GM23338 (cell line): ENCODE measurements around the gene GSN. TPM values are rescaled to one million over a fixed set of nuclear protein-coding genes. Genes with fewer than 3 reads are reported as not detected.

Experiments
- ATAC-seq: fragments of 200-7000 bp; cut with Tn5 transposase; 3 replicates; pipeline ENCODE4 v1.9.1; 2020
- DNase-seq: peaks from one replicate; pipeline ENCODE4 v3.0.0-alpha.2; 2015; ENCODE audit warnings: low spot score
- H2AFZ ChIP-seq: fragments of 200-600 bp; sonication (generic); 2 replicates; pipeline ENCODE4 v1.8.0; 2016; ENCODE audit warnings: antibody characterized with exemption, mild to moderate bottlenecking, moderate library complexity
- H3F3A ChIP-seq: fragments of 200-600 bp; sonication (generic); replicated peaks from 2 replicates; pipeline ENCODE4 v1.8.0; 2017; ENCODE audit warnings: antibody characterized with exemption, mixed run types, low read depth
- H3K27ac ChIP-seq: fragments of 200-600 bp; sonication (generic); 2 replicates; pipeline ENCODE4 v1.6.1; 2016; ENCODE audit warnings: low read depth
- H3K27me3 ChIP-seq: fragments of 200-600 bp; sonication (generic); 2 replicates; pipeline ENCODE4 v1.8.0; 2016; ENCODE audit warnings: mild to moderate bottlenecking, mixed run types, moderate library complexity; ENCODE audit not compliant: insufficient read depth
- H3K36me3 ChIP-seq: fragments of 200-600 bp; sonication (generic); 2 replicates; pipeline ENCODE4 v1.8.0; 2016; ENCODE audit warnings: mild to moderate bottlenecking; ENCODE audit not compliant: insufficient read depth
- H3K4me1 ChIP-seq: fragments of 200-600 bp; sonication (generic); 2 replicates; pipeline ENCODE4 v1.8.0; 2016; ENCODE audit warnings: mild to moderate bottlenecking, moderate library complexity; ENCODE audit not compliant: insufficient read depth
- H3K4me2 ChIP-seq: fragments of 200-600 bp; sonication (generic); 2 replicates; pipeline ENCODE4 v1.7.1; 2017; ENCODE audit warnings: mixed run types
- H3K4me3 ChIP-seq: fragments of 200-600 bp; sonication (generic); 2 replicates; pipeline ENCODE4 v1.6.1; 2016; ENCODE audit warnings: mixed run types
- H3K79me2 ChIP-seq: fragments of 200-600 bp; sonication (generic); replicated peaks from 2 replicates; pipeline ENCODE4 v1.8.0; 2017; ENCODE audit warnings: mild to moderate bottlenecking; ENCODE audit not compliant: insufficient read depth
- H3K9me2 ChIP-seq: fragments of 200-600 bp; sonication (generic); 2 replicates; pipeline ENCODE4 v1.8.0; 2017; ENCODE audit not compliant: insufficient read depth
- H4K20me1 ChIP-seq: fragments of 200-600 bp; sonication (generic); replicated peaks from 2 replicates; pipeline ENCODE4 v1.8.0; 2017; ENCODE audit warnings: mild to moderate bottlenecking; ENCODE audit not compliant: insufficient read depth
- H3K27ac Mint-ChIP-seq: 2 replicates; pipeline ENCODE4 v1.8.0; 2020; ENCODE audit warnings: inconsistent platforms, mild to moderate bottlenecking, moderate library complexity, mixed read lengths
- H3K27me3 Mint-ChIP-seq: 3 replicates; pipeline ENCODE4 v1.8.0; 2022; ENCODE audit warnings: low read depth, mild to moderate bottlenecking, moderate library complexity, mixed read lengths, inconsistent platforms; ENCODE audit not compliant: insufficient read depth, poor library complexity
- H3K36me3 Mint-ChIP-seq: 3 replicates; pipeline ENCODE4 v1.8.0; 2021; ENCODE audit warnings: low read depth, mild to moderate bottlenecking, inconsistent platforms, moderate library complexity, mixed read lengths
- H3K4me1 Mint-ChIP-seq: 3 replicates; pipeline ENCODE4 v1.8.0; 2020; ENCODE audit warnings: mild to moderate bottlenecking, inconsistent platforms, mixed read lengths
- H3K4me3 Mint-ChIP-seq: 3 replicates; pipeline ENCODE4 v1.8.0; 2021; ENCODE audit warnings: moderate library complexity, mild to moderate bottlenecking, inconsistent platforms, mixed read lengths
- H3K9me3 Mint-ChIP-seq: 3 replicates; pipeline ENCODE4 v1.8.0; 2020; ENCODE audit warnings: moderate library complexity, mild to moderate bottlenecking, inconsistent platforms, mixed read lengths
- CREB1 ChIP-seq: fragments of 250-450 bp; sonication (Bioruptor Pico); IDR thresholded peaks from 2 replicates; pipeline ENCODE4 v1.5.0; 2020; ENCODE audit warnings: low read depth, mild to moderate bottlenecking, moderate library complexity
- EZH2 ChIP-seq: fragments of 200-600 bp; sonication (generic); IDR thresholded peaks from one replicate; pipeline ENCODE4 v1.8.0; 2017; ENCODE audit warnings: antibody characterized with exemption, mild to moderate bottlenecking, low read depth; ENCODE audit not compliant: unreplicated experiment
- EZH2phosphoT487 ChIP-seq: fragments of 200-600 bp; sonication (generic); IDR thresholded peaks from one replicate; pipeline ENCODE4 v1.8.1; 2018; ENCODE audit warnings: antibody characterized with exemption; ENCODE audit not compliant: unreplicated experiment
- JUNB ChIP-seq: IDR thresholded peaks from one replicate; pipeline ENCODE4 v1.6.1; 2016; ENCODE audit warnings: antibody characterized with exemption; ENCODE audit not compliant: unreplicated experiment
- NANOG ChIP-seq: IDR thresholded peaks from 2 replicates; pipeline ENCODE4 v1.6.1; 2016; ENCODE audit warnings: antibody characterized with exemption, borderline replicate concordance
- POLR2AphosphoS5 ChIP-seq: IDR thresholded peaks from 2 replicates; pipeline ENCODE4 v1.6.1; 2016; ENCODE audit warnings: antibody characterized with exemption, low read depth
- STAT1 ChIP-seq: IDR thresholded peaks from one replicate; pipeline ENCODE4 v1.6.1; 2016; ENCODE audit warnings: antibody characterized with exemption; ENCODE audit not compliant: unreplicated experiment
- ZNF114 ChIP-seq: fragments of 250-450 bp; sonication (Bioruptor Pico); IDR thresholded peaks from 2 replicates; pipeline ENCODE4 v1.5.0; 2020; ENCODE audit warnings: mild to moderate bottlenecking, moderate library complexity
- ZNF331 ChIP-seq: fragments of 250-450 bp; sonication (Bioruptor Pico); IDR thresholded peaks from 2 replicates; pipeline ENCODE4 v1.5.0; 2020; ENCODE audit warnings: low read depth, mild to moderate bottlenecking, moderate library complexity
- polyA plus RNA-seq: library from polyadenylated mRNA; unstranded; fragments of >200 nt; fragmentation: Nextera tagmentation; extraction: Ambion mirVana; gene quantifications from 2 replicates; pipeline ENCODE4 v1.2.1, GENCODE V29; 2016
- total RNA-seq: library from RNA; depleted of rRNA; stranded (reverse); fragments of >200 nt; shearing (Covaris generic); gene quantifications from 2 replicates; pipeline ENCODE4 v1.2.3, GENCODE V29; 2014
- TF ChIP-seq, protein P1 (sequence below), 2 experiments: fragments of 200-600 bp in 1 of 2; sonication (generic) in 1 of 2; conservative IDR thresholded peaks; 2 replicates each; pipeline versions ENCODE4 v1.5.1 to v1.6.1; 2016 to 2017; ENCODE audit warnings: antibody characterized with exemption in 2 of 2, low read depth in 2 of 2, mild to moderate bottlenecking in 2 of 2, moderate library complexity in 1 of 2
- TF ChIP-seq, protein P2 (sequence below): IDR thresholded peaks from 2 replicates; pipeline ENCODE4 v1.6.1; 2016; ENCODE audit warnings: antibody characterized with exemption
- TF ChIP-seq, protein P3 (sequence below): fragments of 250-450 bp; sonication (Bioruptor Pico); IDR thresholded peaks from 2 replicates; pipeline ENCODE4 v1.5.0; 2020; ENCODE audit warnings: mild to moderate bottlenecking, moderate library complexity
- TF ChIP-seq, protein P4 (sequence below): IDR thresholded peaks from one replicate; pipeline ENCODE4 v1.6.1; 2018; ENCODE audit warnings: antibody characterized with exemption; ENCODE audit not compliant: unreplicated experiment

The GSN gene
- total and polyA plus RNA-seq, 2 experiments from 2014 or later = 30.2 to 85.7 TPM

GRCh38 chr9:121239071-121239470 lies 28.9 kb upstream of the GSN start:
- H3K36me3 Mint-ChIP-seq = no peaks in the 10 kb centered on the region; the same call in 1 of the 3 replicates
- ATAC-seq (no peak), DNase-seq (no peak)
- Histone ChIP-seq H3K36me3 (no peaks in the 10 kb centered on the region), H3K27me3 (no peaks in the 10 kb centered on the region), H3K4me2 (no peak overlapping the region), H3F3A (no peaks in the 10 kb centered on the region), H3K9me2 (peaks cover 14% of the 10 kb centered on the region; the same call in 1 of the 2 replicates), H4K20me1 (no peaks in the 10 kb centered on the region), H3K4me3 (no peak overlapping the region), H3K27ac (no peak overlapping the region), H3K79me2 (no peaks in the 10 kb centered on the region), H2AFZ (no peak overlapping the region), H3K4me1 (no peaks in the 10 kb centered on the region)
- H3K4me3 Mint-ChIP-seq = no peak overlapping the region
- H3K9me3 Mint-ChIP-seq = peaks cover 9% of the 10 kb centered on the region
- H3K27ac Mint-ChIP-seq = no peak overlapping the region
- peaks cover 13% of the 10 kb centered on the region for H3K4me1 Mint-ChIP-seq
- TF ChIP-seq NANOG (no peak), EZH2 (no peak), POLR2AphosphoS5 (no peak), ZNF114 (CRISPR knock-in tag) (no peak), JUNB (no peak), CREB1 (CRISPR knock-in tag) (no peak), STAT1 (no peak), ZNF331 (no peak), EZH2phosphoT487 (no peak)
- TF ChIP-seq, protein P1, sequence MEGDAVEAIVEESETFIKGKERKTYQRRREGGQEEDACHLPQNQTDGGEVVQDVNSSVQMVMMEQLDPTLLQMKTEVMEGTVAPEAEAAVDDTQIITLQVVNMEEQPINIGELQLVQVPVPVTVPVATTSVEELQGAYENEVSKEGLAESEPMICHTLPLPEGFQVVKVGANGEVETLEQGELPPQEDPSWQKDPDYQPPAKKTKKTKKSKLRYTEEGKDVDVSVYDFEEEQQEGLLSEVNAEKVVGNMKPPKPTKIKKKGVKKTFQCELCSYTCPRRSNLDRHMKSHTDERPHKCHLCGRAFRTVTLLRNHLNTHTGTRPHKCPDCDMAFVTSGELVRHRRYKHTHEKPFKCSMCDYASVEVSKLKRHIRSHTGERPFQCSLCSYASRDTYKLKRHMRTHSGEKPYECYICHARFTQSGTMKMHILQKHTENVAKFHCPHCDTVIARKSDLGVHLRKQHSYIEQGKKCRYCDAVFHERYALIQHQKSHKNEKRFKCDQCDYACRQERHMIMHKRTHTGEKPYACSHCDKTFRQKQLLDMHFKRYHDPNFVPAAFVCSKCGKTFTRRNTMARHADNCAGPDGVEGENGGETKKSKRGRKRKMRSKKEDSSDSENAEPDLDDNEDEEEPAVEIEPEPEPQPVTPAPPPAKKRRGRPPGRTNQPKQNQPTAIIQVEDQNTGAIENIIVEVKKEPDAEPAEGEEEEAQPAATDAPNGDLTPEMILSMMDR (conservative IDR thresholded peaks at IDR 0.05; ENCODE audit: low read depth in 2 of 2) = no peak
- TF ChIP-seq, protein P2, sequence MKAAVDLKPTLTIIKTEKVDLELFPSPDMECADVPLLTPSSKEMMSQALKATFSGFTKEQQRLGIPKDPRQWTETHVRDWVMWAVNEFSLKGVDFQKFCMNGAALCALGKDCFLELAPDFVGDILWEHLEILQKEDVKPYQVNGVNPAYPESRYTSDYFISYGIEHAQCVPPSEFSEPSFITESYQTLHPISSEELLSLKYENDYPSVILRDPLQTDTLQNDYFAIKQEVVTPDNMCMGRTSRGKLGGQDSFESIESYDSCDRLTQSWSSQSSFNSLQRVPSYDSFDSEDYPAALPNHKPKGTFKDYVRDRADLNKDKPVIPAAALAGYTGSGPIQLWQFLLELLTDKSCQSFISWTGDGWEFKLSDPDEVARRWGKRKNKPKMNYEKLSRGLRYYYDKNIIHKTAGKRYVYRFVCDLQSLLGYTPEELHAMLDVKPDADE = no peak
- TF ChIP-seq, protein P3, sequence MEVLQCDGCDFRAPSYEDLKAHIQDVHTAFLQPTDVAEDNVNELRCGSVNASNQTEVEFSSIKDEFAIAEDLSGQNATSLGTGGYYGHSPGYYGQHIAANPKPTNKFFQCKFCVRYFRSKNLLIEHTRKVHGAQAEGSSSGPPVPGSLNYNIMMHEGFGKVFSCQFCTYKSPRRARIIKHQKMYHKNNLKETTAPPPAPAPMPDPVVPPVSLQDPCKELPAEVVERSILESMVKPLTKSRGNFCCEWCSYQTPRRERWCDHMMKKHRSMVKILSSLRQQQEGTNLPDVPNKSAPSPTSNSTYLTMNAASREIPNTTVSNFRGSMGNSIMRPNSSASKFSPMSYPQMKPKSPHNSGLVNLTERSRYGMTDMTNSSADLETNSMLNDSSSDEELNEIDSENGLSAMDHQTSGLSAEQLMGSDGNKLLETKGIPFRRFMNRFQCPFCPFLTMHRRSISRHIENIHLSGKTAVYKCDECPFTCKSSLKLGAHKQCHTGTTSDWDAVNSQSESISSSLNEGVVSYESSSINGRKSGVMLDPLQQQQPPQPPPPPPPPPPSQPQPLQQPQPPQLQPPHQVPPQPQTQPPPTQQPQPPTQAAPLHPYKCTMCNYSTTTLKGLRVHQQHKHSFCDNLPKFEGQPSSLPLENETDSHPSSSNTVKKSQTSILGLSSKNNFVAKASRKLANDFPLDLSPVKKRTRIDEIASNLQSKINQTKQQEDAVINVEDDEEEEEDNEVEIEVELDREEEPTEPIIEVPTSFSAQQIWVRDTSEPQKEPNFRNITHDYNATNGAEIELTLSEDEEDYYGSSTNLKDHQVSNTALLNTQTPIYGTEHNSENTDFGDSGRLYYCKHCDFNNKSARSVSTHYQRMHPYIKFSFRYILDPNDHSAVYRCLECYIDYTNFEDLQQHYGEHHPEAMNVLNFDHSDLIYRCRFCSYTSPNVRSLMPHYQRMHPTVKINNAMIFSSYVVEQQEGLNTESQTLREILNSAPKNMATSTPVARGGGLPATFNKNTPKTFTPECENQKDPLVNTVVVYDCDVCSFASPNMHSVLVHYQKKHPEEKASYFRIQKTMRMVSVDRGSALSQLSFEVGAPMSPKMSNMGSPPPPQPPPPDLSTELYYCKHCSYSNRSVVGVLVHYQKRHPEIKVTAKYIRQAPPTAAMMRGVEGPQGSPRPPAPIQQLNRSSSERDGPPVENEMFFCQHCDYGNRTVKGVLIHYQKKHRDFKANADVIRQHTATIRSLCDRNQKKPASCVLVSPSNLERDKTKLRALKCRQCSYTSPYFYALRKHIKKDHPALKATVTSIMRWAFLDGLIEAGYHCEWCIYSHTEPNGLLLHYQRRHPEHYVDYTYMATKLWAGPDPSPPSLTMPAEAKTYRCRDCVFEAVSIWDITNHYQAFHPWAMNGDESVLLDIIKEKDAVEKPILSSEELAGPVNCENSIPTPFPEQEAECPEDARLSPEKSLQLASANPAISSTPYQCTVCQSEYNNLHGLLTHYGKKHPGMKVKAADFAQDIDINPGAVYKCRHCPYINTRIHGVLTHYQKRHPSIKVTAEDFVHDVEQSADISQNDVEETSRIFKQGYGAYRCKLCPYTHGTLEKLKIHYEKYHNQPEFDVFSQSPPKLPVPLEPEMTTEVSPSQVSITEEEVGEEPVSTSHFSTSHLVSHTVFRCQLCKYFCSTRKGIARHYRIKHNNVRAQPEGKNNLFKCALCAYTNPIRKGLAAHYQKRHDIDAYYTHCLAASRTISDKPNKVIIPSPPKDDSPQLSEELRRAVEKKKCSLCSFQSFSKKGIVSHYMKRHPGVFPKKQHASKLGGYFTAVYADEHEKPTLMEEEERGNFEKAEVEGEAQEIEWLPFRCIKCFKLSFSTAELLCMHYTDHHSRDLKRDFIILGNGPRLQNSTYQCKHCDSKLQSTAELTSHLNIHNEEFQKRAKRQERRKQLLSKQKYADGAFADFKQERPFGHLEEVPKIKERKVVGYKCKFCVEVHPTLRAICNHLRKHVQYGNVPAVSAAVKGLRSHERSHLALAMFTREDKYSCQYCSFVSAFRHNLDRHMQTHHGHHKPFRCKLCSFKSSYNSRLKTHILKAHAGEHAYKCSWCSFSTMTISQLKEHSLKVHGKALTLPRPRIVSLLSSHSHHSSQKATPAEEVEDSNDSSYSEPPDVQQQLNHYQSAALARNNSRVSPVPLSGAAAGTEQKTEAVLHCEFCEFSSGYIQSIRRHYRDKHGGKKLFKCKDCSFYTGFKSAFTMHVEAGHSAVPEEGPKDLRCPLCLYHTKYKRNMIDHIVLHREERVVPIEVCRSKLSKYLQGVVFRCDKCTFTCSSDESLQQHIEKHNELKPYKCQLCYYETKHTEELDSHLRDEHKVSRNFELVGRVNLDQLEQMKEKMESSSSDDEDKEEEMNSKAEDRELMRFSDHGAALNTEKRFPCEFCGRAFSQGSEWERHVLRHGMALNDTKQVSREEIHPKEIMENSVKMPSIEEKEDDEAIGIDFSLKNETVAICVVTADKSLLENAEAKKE = no peak
- TF ChIP-seq, protein P4, sequence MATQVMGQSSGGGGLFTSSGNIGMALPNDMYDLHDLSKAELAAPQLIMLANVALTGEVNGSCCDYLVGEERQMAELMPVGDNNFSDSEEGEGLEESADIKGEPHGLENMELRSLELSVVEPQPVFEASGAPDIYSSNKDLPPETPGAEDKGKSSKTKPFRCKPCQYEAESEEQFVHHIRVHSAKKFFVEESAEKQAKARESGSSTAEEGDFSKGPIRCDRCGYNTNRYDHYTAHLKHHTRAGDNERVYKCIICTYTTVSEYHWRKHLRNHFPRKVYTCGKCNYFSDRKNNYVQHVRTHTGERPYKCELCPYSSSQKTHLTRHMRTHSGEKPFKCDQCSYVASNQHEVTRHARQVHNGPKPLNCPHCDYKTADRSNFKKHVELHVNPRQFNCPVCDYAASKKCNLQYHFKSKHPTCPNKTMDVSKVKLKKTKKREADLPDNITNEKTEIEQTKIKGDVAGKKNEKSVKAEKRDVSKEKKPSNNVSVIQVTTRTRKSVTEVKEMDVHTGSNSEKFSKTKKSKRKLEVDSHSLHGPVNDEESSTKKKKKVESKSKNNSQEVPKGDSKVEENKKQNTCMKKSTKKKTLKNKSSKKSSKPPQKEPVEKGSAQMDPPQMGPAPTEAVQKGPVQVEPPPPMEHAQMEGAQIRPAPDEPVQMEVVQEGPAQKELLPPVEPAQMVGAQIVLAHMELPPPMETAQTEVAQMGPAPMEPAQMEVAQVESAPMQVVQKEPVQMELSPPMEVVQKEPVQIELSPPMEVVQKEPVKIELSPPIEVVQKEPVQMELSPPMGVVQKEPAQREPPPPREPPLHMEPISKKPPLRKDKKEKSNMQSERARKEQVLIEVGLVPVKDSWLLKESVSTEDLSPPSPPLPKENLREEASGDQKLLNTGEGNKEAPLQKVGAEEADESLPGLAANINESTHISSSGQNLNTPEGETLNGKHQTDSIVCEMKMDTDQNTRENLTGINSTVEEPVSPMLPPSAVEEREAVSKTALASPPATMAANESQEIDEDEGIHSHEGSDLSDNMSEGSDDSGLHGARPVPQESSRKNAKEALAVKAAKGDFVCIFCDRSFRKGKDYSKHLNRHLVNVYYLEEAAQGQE = no peak
- H3K27me3 Mint-ChIP-seq = peaks cover 9% of the 10 kb centered on the region
